Ascending aorta (tissue), 2 donors: ENCODE results near the gene PDCD6IP. TPM values are rescaled to one million over a fixed set of nuclear protein-coding genes. Genes with fewer than 3 reads are reported as not detected.

ENCODE experiments used
- DNase-seq, 2 donors: peaks; one replicate each; pipeline ENCODE4 v3.0.0-alpha.2; 2019; ENCODE audit warnings: low spot score in 2 of 2
- H3K27ac ChIP-seq, 2 donors: fragments of 200-600 bp; sonication (generic); one replicate each; pipeline ENCODE4 v1.5.1; 2016 to 2017; ENCODE audit warnings: mild to moderate bottlenecking in 1 of 2
- H3K27me3 ChIP-seq: fragments of 200-600 bp; sonication (generic); one replicate; pipeline ENCODE4 v1.5.1; 2017
- H3K36me3 ChIP-seq, 2 donors: fragments of 200-600 bp; sonication (generic); one replicate each; pipeline ENCODE4 v1.5.1; 2016
- H3K4me1 ChIP-seq, 2 donors: fragments of 200-600 bp; sonication (generic); one replicate each; pipeline ENCODE4 v1.5.1; 2016 to 2017; ENCODE audit warnings: mild to moderate bottlenecking in 1 of 2
- H3K4me3 ChIP-seq, 2 donors: fragments of 200-600 bp; sonication (generic); one replicate each; pipeline ENCODE4 v1.5.1; 2016 to 2017; ENCODE audit warnings: mild to moderate bottlenecking in 1 of 2
- H3K9me3 ChIP-seq, 2 donors: fragments of 200-600 bp; sonication (generic); one replicate each; pipeline ENCODE4 v1.5.1; 2016
- intact Hi-C: fragments of 100-400 bp; cut with DNase I; formaldehyde crosslinking; loops from one replicate; pipeline ENCODE4 v1.15.1; 2023
- total RNA-seq: library from RNA; depleted of rRNA; stranded (reverse); fragments of >200 nt; gene quantifications from one replicate; pipeline ENCODE4 v1.1.0, GENCODE V29; 2016
- TF ChIP-seq, protein P1 (sequence below), 3 experiments: fragments of 200-600 bp in 2 of 3; fragments of 450-650 bp in 1 of 3; sonication (generic) in 2 of 3; IDR thresholded peaks; one replicate each; pipeline ENCODE4 v1.5.1; 2016 to 2019; ENCODE audit warnings: antibody characterized with exemption in 3 of 3, mild to moderate bottlenecking in 1 of 3, moderate library complexity in 1 of 3

PDCD6IP gene
- total RNA-seq, 1 donor from 2014 or later = 347 TPM

DNA sequence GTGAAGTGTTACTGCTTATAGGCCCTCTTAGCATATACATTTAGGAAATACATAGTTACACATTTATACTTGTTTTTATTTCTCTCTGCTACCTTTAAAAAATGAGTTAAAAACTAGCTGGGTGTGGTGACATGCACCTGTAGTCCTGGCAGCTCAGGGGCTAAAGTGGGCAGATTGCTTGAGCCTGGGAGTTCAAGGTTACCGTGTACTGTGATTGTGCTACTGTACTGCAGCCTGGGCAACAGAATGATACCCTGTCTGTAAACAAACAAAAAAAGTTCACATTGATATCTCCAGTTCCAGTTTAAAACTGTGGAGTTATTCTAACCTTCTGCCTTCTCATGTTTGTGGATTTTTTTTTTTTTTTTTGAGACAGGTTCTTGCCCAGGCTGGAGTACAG lies 12.1 kb downstream of the PDCD6IP start:
- DNase-seq = no peak
- intact Hi-C loops = no loop called here
- Histone ChIP-seq H3K4me3 (no peak overlapping the region), H3K27me3 (no peaks in the 10 kb centered on the region), H3K27ac (no peak overlapping the region), H3K9me3 (no peaks in the 10 kb centered on the region), H3K36me3 (peaks cover 5 to 22% of the 10 kb centered on the region in 2 donors), H3K4me1 (peaks cover 6 to 16% of the 10 kb centered on the region in 2 donors)
- TF ChIP-seq, protein P1, sequence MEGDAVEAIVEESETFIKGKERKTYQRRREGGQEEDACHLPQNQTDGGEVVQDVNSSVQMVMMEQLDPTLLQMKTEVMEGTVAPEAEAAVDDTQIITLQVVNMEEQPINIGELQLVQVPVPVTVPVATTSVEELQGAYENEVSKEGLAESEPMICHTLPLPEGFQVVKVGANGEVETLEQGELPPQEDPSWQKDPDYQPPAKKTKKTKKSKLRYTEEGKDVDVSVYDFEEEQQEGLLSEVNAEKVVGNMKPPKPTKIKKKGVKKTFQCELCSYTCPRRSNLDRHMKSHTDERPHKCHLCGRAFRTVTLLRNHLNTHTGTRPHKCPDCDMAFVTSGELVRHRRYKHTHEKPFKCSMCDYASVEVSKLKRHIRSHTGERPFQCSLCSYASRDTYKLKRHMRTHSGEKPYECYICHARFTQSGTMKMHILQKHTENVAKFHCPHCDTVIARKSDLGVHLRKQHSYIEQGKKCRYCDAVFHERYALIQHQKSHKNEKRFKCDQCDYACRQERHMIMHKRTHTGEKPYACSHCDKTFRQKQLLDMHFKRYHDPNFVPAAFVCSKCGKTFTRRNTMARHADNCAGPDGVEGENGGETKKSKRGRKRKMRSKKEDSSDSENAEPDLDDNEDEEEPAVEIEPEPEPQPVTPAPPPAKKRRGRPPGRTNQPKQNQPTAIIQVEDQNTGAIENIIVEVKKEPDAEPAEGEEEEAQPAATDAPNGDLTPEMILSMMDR (IDR thresholded peaks at IDR 0.05) = no peak

DNA sequence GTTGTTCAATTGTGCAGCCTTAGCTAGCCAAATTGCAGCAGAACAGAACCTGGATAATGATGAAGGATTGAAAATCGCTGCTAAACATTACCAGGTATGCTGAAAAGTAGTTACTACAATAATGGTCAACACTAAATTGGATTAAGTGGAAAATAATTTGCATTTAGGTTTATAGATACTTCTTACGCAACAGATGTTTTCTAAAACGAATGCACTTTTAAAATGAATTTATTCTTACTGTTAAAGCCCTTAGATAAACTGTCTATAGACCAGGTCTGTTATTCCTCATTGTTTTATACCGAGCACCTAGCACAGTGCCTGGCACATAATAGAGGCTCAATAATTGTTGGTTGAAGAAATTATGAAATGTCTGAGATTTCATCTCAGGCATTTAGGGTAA lies 23.6 kb downstream of the PDCD6IP start:
- H3K27me3 ChIP-seq = no peaks in the 10 kb centered on the region
- H3K4me1 ChIP-seq = no peaks in the 10 kb centered on the region
- intact Hi-C loops = no loop called here
- DNase-seq = no peak
- H3K9me3 ChIP-seq = no peaks in the 10 kb centered on the region
- H3K36me3 ChIP-seq = peaks cover 31 to 47% of the 10 kb centered on the region in 2 donors
- TF ChIP-seq, protein P1 (IDR thresholded peaks at IDR 0.05) = no peak
- H3K27ac ChIP-seq = no peak overlapping the region
- no peak overlapping the region for H3K4me3 ChIP-seq

GRCh38 chr3:33823821-33824220 lies 25.4 kb downstream of the PDCD6IP start:
- no peak overlapping the region for H3K27ac ChIP-seq
- no peaks in the 10 kb centered on the region for H3K4me1 ChIP-seq
- H3K27me3 ChIP-seq = no peaks in the 10 kb centered on the region
- no peak overlapping the region for H3K4me3 ChIP-seq
- H3K36me3 ChIP-seq = peaks cover 31 to 58% of the 10 kb centered on the region in 2 donors
- intact Hi-C loops = no loop called here
- no peaks in the 10 kb centered on the region for H3K9me3 ChIP-seq
- DNase-seq = no peak
- TF ChIP-seq, protein P1 (IDR thresholded peaks at IDR 0.05) = no peak

DNA sequence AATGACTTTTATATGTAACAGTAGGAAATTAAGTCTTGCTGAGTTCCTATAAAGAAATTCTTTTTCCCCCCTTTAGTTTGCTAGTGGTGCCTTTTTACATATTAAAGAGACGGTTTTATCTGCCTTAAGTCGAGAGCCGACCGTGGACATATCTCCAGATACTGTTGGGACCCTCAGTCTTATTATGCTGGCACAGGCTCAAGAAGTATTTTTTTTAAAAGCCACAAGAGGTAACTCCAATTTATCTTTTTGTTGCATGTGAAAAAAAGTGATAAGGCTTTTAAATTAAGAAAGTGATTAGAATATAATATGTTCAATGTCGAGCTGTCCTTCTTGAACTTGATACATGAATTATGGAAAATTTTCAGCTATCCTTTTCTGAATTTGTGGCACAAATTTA lies 26.7 kb downstream of the PDCD6IP start:
- Histone ChIP-seq H3K4me3 (no peak overlapping the region), H3K36me3 (peaks cover 34 to 65% of the 10 kb centered on the region in 2 donors), H3K4me1 (no peaks in the 10 kb centered on the region), H3K27me3 (no peaks in the 10 kb centered on the region), H3K27ac (no peak overlapping the region), H3K9me3 (no peaks in the 10 kb centered on the region)
- TF ChIP-seq, protein P1 (IDR thresholded peaks at IDR 0.05) = no peak
- intact Hi-C loops = no loop called here
- DNase-seq = no peak

DNA sequence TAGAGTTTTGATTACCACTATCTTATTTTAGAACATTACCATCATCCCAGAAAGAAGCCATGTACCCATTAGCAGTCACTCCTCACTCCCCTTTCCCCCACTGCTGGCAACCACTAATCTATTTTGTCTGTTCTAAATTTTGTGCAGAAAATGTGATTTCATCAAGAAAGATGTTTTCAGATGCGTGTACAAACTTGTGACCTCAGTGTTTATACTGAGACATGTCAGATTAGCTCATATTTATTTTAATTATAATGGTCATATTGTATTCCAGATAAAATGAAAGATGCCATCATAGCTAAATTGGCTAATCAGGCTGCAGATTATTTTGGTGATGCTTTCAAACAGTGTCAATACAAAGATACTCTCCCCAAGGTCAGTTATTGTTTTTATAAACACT lies 27.8 kb downstream of the PDCD6IP start:
- no peaks in the 10 kb centered on the region for H3K9me3 ChIP-seq
- TF ChIP-seq, protein P1 (IDR thresholded peaks at IDR 0.05) = no peak
- peaks cover 34 to 60% of the 10 kb centered on the region in 2 donors for H3K36me3 ChIP-seq
- H3K4me3 ChIP-seq = no peak overlapping the region
- H3K27me3 ChIP-seq = no peaks in the 10 kb centered on the region
- H3K27ac ChIP-seq = no peak overlapping the region
- no peak for DNase-seq
- H3K4me1 ChIP-seq = no peaks in the 10 kb centered on the region
- intact Hi-C loops = no loop called here

DNA sequence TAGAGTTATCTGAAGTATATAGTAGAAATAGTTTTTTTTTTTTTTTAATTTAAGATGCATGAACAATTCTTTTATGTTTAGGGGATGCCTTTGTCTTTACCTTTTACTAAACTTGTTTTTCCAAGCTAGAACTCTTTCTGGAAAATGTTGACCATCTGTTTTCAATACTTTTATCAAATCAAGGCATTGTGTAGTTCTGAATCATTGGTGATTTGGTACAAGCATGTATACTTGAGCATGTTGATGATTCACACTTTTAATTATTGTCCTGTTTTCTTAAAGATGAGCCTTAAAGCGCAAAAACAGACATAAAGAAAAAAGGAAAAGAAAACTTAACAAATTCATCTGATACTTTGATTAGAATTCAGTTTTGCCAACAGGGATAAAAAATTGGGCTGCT lies 28.3 kb downstream of the PDCD6IP start:
- TF ChIP-seq, protein P1 (IDR thresholded peaks at IDR 0.05) = no peak
- no peak for DNase-seq
- no peaks in the 10 kb centered on the region for H3K27me3 ChIP-seq
- peaks cover 34 to 59% of the 10 kb centered on the region in 2 donors for H3K36me3 ChIP-seq
- no peak overlapping the region for H3K4me3 ChIP-seq
- intact Hi-C loops = no loop called here
- no peak overlapping the region for H3K27ac ChIP-seq
- no peaks in the 10 kb centered on the region for H3K4me1 ChIP-seq
- H3K9me3 ChIP-seq = no peaks in the 10 kb centered on the region
